Measurements from ENCODE around the gene GRID1.

GRID1 gene

DNA sequence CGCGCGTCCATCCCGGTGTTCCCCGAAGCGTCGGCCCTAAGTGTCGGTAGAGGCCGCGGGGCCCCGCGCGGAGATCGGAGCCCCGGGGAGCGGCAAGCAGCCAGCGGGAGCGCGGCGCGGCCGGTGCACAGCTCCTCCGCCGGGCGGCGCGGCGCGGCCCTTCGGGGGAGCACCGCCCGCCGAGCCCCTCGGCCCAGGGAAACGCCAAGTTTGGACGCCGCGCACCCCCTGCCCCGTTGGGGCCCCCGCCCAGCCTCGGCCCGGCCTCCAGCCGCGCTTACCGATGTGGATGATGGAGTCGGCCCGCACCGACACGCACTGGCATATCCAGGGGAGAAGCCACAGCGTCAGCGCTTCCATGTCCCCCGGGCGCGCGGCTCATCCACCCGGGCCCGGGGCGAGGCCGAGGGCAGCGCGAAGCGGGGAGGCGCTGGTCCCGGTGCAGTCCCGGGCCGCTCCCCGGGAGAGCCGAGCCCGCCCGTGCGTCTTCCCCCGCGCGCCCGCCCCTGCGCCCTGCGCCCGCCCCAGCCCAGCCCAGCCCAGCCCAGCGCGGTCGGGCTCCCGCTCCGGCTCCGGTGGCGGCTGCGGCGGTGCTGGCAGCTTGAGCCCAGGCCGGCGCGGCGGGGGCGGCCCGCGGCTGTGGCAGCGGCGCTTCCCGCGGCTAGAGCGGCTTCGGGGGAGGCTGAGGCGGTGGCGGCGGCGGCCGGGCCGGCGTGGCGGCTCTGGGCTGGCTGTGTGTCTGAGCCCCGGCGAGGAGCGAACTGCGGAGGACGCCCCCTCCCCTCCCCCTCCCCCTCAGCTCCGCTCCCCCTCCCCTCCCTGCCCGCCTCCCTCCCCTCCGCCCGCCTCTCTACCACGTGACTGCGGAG is at the start of gene GRID1:
Gene GRID1 (minus strand): TSS at position 763 of the 869 bp plus-strand sequence.
- no peak for DNase-seq

DNA sequence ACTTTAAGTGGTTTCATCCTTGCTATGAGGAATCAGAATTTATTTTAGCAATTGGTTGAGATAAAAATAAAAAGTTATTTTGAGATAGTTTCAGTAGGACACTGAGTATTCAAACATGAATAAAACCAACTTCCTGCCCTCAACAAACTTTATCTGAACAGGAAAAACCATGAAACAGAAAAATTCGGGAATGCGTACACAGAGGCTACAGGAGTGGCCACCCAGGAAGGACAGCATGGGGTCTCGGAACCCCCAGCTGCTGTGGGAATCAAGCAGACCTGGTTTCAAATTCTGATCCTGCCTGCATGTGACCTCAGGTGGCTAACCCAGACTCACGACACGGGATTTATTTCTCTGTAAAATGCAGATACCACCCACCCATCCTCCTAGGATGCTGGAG is 49.0 kb upstream of the GRID1 start:
- DNase-seq, result no peak

DNA sequence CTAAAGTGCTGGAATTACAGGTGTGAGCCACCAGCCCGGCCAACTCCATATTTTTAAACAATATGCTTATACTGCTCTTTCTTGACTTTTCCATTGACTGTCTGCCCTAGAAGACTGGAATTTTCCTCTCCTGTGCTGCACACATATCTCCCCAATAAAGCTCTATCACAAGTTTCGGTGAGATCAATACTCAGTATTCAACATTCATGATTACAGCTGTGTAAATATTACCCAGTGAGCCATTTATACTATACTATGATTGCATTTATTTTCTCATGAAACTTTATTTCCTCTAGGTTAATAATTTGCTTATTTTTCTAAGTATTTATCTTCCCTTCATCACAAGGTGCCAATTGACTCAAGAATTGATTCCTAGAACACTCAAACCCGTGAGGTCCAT is 48.5 kb upstream of the GRID1 start:
- DNase-seq, result no peak

DNA sequence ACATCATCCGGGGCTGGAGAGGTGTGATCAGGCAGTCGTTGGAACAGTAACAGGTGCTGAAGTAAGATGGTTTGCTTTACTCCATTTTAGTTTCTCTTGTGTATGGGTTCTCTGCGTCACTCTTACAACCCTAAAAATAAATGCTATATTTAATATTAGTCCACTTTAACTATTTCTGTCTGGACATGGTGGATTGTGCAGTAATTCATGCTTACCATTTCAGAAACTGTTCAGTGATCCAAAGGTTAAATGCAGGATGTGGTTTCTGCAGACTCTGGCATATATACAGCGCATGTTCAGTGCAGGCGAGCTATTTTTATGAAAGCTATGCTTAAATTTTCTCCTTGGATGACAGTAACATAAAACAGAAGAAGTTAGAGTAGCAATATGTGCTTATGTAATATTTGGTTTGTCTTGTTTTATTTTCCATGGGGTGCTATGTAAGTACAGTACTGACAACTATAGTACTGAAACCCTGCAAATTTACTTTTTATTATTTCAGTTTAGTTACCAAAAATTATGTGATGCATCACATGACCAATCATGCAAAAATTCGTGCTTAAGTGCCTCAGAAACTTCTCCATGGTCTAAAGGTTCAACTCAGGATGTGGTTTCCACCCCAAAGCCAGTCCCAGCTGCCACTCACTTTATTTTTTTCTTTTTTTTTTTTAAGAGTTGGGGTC is 46.6 kb upstream of the GRID1 start:
- DNase-seq, result no peak

DNA sequence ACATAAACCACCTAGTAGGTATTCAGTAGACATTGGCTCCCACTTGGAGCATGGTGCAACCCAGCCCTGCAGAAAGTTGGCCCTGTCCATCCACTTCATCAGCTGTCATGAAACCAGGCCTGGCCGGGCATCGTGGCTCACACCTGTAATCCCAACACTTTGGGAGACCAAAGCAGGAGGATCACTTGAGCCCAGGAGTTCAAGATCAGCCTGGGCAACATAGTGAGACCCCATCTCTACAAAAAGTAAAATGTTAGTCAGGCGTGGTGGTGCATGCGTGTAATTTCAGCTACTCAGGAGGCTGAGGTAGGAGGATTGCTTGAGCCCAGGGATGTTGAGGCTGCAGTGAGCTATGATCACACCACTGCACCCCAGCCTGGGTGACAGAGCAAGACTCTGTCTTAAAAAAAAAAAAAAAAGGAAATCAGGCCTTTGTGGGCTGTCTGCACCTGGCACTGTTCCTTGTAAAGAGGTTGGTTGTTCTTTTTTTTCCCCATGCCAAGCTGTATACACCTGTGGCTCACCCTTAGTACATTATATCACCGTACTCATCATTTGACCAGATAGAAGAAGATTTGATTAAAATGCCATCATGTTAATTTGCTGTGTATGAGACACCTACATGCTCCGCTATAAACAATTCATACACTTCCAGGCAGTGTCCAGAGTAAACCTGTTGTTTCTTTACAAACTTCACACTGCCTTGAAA is 45.4 kb upstream of the GRID1 start:
- DNase-seq, result no peak

DNA sequence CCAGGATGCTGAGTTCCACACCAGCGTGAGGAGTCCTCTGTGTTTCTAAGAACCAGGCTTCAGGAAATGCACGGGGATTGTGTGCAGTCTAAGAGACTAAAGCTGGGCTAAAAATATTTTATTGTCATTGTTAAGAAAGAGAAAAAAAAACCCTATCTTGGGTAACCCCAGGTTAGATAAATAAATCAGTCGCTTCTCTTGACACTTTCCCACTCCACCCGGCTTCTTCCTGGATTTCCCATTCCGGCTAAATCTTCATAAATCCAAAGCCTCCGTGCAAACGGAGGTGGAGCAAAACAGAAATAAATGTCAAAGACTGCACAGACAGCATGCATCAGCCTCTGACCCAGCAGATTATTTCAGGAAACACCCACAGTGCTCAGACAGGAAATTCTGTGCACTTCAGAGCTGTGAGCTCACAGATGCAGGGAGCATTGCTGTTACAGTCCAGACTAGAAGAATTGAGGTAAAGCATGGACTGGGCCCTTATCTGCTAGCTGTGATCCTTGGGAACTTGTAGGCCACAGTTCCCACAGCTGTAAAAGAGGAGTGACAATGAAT is 44.8 kb upstream of the GRID1 start:
- DNase-seq, result no peak

DNA sequence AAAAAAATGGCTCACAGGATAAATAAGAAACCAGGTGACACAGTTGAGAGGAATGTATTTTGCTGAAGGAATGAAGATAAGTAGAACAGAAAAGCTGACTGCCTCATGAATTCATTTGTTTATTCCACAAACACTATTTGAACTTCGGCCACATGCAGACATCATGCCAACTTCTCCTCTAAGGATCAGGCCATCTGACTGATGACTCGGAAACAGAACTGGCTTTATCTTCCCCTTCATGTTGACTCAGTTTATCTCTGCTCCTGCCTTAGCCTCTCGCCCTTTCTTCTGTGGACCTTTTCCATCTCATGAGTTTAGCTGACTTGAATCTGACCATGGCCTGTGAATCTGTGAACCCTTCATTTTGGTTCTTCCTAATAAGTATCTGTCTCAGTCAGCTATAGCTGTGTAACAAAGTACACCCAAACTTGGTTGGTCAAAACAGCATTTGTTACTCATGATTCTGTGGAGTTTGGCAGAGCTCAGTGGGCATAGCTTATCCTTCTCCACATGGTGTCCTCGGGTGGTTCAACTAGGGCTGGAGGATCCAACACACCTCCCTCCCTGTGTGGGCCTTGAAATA is 44.0 kb upstream of the GRID1 start:
- DNase-seq, result no peak

DNA sequence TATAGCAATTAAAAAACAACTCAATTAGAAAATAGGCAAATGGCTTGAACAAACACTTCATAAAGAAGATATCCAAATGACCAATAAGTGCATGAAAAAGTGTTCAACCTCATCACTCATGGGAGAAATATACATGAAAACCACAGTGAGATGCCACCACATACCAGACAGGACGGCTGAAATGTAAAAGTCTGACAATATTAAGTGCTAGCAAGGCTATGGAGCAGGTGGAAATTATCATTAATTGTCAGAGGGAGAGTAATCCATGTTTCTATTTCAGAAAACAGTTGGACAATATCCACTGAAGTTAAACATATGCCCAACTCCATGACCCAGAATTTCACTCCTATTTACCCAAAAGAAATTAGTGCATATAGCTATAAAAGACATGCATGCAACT is 42.6 kb upstream of the GRID1 start:
- no peak for DNase-seq

DNA sequence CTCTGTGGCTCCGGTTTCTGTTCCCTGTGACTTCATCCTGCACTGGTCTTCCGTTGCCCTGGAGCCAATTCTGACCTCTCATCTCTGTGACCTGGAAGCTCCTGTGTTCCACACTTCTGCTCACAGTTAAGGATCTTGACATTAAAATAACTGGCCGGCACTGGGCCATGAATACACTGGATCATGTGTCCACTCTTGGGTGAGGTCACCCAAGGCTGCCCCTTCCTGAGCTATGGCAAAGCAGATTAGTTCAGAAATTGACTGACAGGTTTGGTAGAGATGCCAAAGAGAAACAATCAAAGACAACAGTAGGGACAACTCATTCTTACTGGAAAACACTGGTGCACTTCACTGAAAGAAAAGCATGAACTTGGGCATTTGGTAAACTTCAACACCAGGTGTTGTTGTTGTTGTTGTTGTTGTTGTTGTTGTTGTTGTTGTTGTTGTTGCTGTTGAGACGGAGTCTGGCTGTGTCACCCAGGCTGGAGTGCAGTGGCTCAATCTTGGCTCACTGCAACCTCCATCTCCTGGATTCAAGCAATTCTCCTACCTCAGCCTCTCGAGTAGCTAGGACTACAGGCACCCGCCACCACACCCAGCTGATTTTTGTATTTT is 36.7 kb upstream of the GRID1 start:
- no peak for DNase-seq

DNA sequence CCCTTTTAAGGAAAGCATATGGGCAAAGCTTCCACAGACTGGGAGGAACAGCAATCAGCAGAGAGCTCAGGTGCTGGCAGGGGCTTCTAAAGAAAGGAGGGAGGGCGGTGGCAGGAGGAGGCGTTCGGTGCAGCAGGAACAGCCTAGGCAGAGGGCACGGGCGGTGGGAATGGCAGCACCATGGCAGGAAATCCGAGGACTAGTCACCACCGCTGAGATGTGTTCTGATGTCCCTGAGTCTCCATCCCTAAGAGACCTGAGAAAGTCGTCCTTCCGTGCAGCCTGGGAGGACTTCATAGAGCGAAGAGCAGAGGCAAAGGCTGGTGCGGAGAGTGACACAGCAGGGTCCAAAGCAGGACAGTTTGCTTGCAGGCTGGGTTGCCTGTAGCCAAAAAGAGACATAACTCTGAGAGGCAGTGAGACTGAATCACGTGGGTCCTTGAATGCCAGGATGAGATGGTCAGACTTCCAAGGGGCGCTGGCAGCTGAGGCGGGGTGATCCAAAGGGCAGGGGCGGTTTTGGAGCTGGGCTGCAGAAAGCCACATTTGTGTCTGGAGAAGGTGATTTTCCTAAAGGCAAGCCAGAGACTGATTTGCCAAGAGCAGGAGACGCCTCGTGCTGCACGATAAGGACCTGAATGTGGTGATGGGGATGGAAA is 35.8 kb upstream of the GRID1 start:
- DNase-seq, result no peak

DNA sequence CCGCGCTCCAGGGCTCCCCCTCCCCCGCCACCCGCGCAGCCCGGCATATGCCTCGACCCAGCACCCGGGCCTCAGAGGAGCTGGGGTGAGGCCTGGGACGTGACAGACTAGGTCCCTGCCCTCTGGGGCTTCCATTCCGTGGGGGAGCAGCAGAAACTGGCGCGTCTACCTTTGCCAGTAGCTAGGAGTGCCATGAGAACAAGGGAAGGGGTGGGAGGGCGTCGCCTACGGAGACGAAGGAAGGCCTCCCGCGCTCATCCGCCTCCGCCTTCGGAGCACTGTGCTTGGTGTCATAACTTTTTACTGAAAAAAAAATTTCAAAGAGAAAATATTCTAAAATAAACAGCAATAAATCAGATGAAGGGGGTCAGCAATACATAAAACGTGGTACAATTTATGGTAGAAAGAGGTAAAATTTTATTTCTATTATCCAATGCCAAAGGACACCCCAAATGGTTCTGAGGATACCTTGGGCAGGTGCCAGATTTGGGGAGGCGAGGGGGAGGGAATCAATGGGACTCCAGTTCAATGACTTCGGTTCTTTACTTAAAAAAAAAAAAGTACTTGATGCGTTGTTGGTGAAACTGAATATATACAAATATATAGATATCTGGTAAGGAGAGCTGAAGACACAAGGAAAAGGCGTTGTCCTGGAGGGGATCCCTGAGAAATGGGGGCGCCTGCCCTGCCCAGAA is 35.1 kb upstream of the GRID1 start:
- no peak for DNase-seq

DNA sequence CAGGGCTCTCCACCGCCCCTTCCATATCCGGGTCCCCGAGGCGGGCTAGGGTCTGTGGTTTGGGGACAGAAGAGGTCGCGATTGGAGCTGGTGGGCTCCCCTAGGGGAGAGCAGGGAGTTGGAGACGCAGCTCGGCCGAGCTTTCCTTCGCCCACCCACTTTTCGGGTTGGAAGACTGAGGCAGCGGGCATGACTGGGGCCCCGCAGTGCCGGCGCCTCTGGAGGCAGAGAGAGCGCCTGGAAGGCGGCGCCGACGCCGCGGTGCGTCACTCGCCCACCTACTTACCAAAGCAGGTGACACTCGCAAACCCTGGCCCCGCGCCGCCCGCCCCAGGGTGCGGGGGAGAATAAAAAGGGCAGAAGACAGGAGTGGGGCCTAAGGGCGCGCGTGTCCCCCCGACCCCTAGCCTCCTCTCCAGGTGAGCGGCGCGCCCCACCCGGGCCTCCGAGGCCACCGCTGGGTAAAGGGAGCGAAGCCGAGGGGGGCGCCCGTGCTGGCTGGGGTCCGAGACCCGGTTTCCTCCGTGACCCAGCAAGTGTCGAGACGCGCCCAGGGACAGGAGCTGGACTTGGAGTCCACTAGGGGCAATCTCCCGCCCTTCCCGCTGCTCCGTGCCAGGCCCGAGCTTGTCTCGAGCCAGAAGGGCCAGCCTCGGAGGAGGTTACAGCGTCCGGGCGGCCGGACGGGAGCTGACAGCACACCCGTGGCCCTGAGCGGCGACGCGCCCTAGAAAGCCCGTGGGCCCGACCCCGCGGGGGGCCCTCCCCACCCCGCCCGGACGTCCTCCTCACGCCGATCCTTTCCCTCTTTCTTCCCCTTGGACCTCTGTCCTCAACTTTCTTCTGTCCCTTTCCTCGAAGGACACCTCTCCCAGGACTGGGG is 34.4 kb upstream of the GRID1 start:
- DNase-seq, result no peak

DNA sequence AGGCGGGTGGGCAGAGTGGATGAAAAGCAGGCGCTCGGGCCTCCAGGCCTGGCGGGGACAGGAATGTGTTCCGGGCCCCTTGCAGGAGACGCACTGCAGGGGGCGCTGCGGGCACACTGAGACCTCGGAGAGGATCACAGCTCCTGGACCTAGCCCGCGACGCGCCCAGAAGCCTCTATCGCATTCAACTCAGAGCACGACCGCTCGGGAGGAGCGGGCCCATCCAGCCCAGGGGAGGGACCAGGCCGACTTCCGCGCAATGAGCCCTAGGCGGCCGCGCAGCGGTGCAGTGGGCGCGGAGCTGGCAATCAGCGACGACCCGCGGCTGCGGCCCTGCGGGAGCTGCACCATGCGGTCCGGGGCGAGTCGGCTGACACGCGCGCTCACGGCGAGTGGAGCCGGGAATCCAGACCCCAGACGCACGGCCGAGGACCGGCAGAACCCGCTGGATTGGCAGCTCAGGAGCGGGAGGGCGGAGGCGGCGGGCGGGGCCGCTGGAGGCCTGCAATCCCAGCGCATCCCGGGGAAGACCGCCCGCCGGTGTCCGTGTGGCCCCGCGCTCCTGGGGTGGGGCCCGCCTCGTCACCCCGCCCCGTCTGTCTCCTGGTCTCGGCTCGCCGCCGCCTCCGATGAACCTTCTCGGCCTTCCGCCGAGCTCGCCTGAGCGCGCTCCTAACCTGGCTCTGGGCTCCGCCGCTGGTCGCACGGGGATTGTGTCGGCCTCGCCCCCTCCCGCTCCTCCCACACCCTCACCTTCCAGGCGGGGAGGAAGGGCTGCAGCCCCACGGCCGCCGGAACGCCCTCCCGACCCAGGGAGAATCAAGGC is 33.5 kb upstream of the GRID1 start:
- peak; percentile 8 for DNase-seq

DNA sequence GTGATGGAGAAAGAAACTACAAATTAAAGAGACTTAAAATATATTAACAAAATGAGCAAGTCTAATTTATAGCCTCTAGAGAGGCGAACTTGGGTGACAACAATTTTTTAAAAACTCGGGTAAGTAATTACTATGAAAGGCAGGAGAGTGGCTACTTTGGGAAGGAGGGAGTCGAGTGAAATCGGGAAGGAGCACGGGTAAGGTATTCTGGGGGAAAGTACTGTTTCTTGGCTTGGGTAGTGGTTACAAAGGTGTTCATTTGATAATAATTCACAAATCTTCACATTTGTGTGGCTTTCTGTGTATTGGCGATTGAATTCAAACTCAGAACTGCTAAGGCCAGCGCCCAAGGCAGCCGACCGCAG is 32.9 kb upstream of the GRID1 start:
- DNase-seq, result no peak

DNA sequence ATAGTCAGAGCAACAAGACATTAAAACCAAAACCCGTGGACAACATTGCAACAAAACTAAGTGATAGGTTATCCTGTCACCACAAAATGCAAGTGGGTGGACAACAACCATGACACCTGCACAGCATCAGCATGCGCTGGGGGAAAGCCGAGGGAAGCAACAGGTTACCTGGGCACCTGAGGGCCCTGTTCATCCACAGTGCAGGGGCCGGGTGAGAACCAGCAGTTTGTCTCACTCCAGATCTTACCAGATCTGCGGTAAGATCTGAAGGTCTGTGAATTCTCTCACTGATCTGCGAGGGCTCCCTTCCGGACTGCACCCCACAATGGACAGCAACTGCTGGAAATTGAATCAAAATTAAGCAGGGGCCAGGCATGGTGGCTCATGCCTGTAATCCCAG is 30.5 kb upstream of the GRID1 start:
- no peak for DNase-seq

DNA sequence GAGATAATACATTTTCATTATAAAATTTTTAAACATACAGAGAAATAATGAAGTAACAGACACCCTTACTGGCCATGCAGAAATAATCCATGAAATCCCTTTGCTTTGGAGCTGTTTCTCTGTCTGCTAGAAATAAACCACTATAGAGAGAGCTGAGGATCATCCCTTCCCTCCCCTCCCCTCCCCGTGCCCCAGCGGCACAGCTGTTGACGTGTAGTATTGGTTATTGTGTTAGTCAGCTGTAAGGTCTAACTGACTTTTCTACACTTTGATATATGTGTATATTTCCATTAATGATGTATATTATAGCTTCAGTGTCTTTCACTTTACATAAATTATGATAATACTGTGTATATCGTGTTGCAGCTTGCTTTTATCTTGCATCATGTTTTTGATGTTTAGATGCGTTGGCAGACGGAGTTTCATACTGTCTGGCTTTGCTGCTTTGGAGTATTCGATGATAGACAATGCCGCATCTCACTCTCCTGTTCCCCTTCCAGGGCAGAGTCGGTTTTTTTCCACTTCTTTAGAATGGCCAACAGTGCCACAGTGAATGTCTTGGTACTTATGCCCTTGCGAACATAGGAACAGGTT is 27.4 kb upstream of the GRID1 start:
- no peak for DNase-seq

DNA sequence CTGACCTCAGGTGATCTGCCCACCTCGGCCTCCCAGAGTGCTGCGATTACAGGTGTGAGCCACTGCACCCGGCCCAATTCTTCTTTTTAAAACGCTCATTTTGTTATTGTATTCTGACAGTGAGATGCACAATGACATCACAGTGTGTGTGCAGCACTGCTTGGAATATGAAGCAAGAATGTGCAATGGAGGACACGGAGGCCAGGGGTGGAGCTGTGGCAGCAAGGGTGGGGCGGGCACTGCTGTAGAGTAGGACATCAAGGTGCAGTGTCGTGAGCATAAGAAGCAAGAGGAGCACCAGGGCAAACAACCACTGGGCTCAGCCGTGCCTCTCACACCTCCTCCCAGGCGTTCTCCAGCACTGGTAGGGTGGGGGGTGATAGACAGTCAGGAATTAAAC is 26.8 kb upstream of the GRID1 start:
- DNase-seq, result no peak

DNA sequence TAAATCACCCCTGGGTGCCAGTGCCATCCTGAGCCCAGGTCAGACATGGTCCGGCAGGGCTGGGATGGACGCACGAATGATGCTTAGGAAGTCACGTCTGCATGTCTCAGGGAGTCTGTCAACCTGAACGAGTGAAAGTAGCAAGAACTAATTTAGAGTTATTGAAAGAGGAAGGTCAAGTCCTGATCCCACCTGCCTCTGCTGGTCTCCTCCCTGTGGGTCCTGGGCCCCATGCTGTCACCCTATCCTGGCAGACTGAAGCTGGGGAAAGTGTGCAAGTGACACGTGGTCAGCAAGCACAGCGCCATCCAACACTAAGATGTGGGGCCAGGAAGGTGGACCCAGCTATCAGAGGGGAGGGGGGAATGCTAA is 26.1 kb upstream of the GRID1 start:
- DNase-seq, result no peak

Data from NCI-H524 treated with DMSO at 0.1 percent for 48 hours (cell line).